ENCODE measurements around the gene RBM28.

Gene RBM28

GRCh38 chr7:128274884-128275603, 68.7 kb downstream of the RBM28 start:
- TF ChIP-seq ZBTB7A (IDR thresholded peaks at IDR 0.05; ENCODE audit: low read depth) (no peak), REST (IDR thresholded peaks at IDR 0.05; ENCODE audit: low read depth) (no peak), EGR1 (IDR thresholded peaks at IDR 0.05) (no peak), EP300 (IDR thresholded peaks at IDR 0.05; ENCODE audit: borderline replicate concordance) (no peak), TCF12 (IDR thresholded peaks at IDR 0.05; ENCODE audit: low read depth) (no peak), FOXM1 (IDR thresholded peaks at IDR 0.05; ENCODE audit: borderline replicate concordance, low read depth) (no peak), NFIC (IDR thresholded peaks at IDR 0.05) (no peak), YY1 (IDR thresholded peaks at IDR 0.05; ENCODE audit: low read depth) (no peak), TAF1 (IDR thresholded peaks at IDR 0.05; ENCODE audit: low read depth) (no peak), MAX (IDR thresholded peaks at IDR 0.05) (no peak), CREB1 (IDR thresholded peaks at IDR 0.05; ENCODE audit: low read depth) (no peak), RAD21 (IDR thresholded peaks at IDR 0.05; ENCODE audit: low read depth) (no peak), TEAD4 (IDR thresholded peaks at IDR 0.05) (no peak), CEBPB (IDR thresholded peaks at IDR 0.05) (no peak), USF1 (IDR thresholded peaks at IDR 0.05) (no peak)

- TF ChIP-seq ZBTB7A (IDR thresholded peaks at IDR 0.05; ENCODE audit: low read depth) = no peak
- no peak for TF ChIP-seq MAX (IDR thresholded peaks at IDR 0.05)
- no peak for TF ChIP-seq EP300 (IDR thresholded peaks at IDR 0.05; ENCODE audit: borderline replicate concordance)
- no peak for TF ChIP-seq CREB1 (IDR thresholded peaks at IDR 0.05; ENCODE audit: low read depth)
- TF ChIP-seq YY1 (IDR thresholded peaks at IDR 0.05; ENCODE audit: low read depth) = no peak
- no peak for TF ChIP-seq REST (IDR thresholded peaks at IDR 0.05; ENCODE audit: low read depth)
- TF ChIP-seq CEBPB (IDR thresholded peaks at IDR 0.05) = no peak
- TF ChIP-seq EGR1 (IDR thresholded peaks at IDR 0.05) = no peak
- TF ChIP-seq NFIC (IDR thresholded peaks at IDR 0.05) = no peak
- no peak for TF ChIP-seq RAD21 (IDR thresholded peaks at IDR 0.05; ENCODE audit: low read depth)
- no peak for TF ChIP-seq TEAD4 (IDR thresholded peaks at IDR 0.05)
- TF ChIP-seq USF1 (IDR thresholded peaks at IDR 0.05) = no peak
Observed at GRCh38 chr7:128274246-128274883, 69.3 kb downstream of the RBM28 start.

- TF ChIP-seq EP300 (IDR thresholded peaks at IDR 0.05; ENCODE audit: borderline replicate concordance) (no peak), CREB1 (IDR thresholded peaks at IDR 0.05; ENCODE audit: low read depth) (no peak), TAF1 (IDR thresholded peaks at IDR 0.05; ENCODE audit: low read depth) (no peak), TCF12 (IDR thresholded peaks at IDR 0.05; ENCODE audit: low read depth) (no peak), CEBPB (IDR thresholded peaks at IDR 0.05) (no peak), RAD21 (IDR thresholded peaks at IDR 0.05; ENCODE audit: low read depth) (no peak), USF1 (IDR thresholded peaks at IDR 0.05) (no peak), REST (IDR thresholded peaks at IDR 0.05; ENCODE audit: low read depth) (no peak), NFIC (IDR thresholded peaks at IDR 0.05) (no peak), MAX (IDR thresholded peaks at IDR 0.05) (no peak), ZBTB7A (IDR thresholded peaks at IDR 0.05; ENCODE audit: low read depth) (no peak), YY1 (IDR thresholded peaks at IDR 0.05; ENCODE audit: low read depth) (no peak), TEAD4 (IDR thresholded peaks at IDR 0.05) (no peak)
Observed at GRCh38 chr7:128271942-128272481, 71.7 kb downstream of the RBM28 start.
